Adipocyte (in vitro differentiated cells): ENCODE measurements around the gene FBXL2.
"Not testable (repeated sequence)": the region's sequence is repeated elsewhere in the genome, so short reads cannot be mapped to it uniquely, and the experiment has no call there.

Source experiments
- DNase-seq: peaks from one replicate; pipeline ENCODE4 v3.0.0-alpha.2; 2015; ENCODE audit warnings: low read depth
- H3K27me3 ChIP-seq: replicated peaks from 2 replicates; pipeline ENCODE4 v1.7.0; 2013; ENCODE audit warnings: mild to moderate bottlenecking, low read length, moderate library complexity; ENCODE audit not compliant: control insufficient read depth, insufficient read depth
- H3K36me3 ChIP-seq: 2 replicates; pipeline ENCODE4 v1.7.0; 2013; ENCODE audit warnings: low read length, mild to moderate bottlenecking, moderate library complexity; ENCODE audit not compliant: control insufficient read depth, insufficient read depth, severe bottlenecking
- H3K4me1 ChIP-seq: 2 replicates; pipeline ENCODE4 v1.7.0; 2013; ENCODE audit warnings: mild to moderate bottlenecking, low read length, moderate library complexity; ENCODE audit not compliant: control insufficient read depth, insufficient read depth
- H3K4me3 ChIP-seq: 2 replicates; pipeline ENCODE4 v1.7.0; 2013; ENCODE audit warnings: mild to moderate bottlenecking, low read length, moderate library complexity
- H3K9ac ChIP-seq: 2 replicates; pipeline ENCODE4 v1.7.0; 2013; ENCODE audit warnings: mild to moderate bottlenecking, low read length, moderate library complexity
- H3K9me3 ChIP-seq: 2 replicates; pipeline ENCODE4 v1.7.0; 2013; ENCODE audit warnings: mild to moderate bottlenecking, low read length, moderate library complexity; ENCODE audit not compliant: control insufficient read depth

Gene FBXL2

GRCh38 chr3:33410816-33411215 lies 133.6 kb downstream of the FBXL2 start:
- not testable (repeated sequence) for H3K9me3 ChIP-seq, H3K4me1 ChIP-seq, DNase-seq, H3K27me3 ChIP-seq, H3K9ac ChIP-seq, H3K4me3 ChIP-seq
- H3K36me3 ChIP-seq, result peaks cover 81% of the 10 kb centered on the region

GRCh38 chr3:33417066-33417673 lies 139.9 kb downstream of the FBXL2 start:
- Histone ChIP-seq H3K4me1 (no peaks in the 10 kb centered on the region), H3K4me3 (no peak overlapping the region), H3K27me3 (no peaks in the 10 kb centered on the region), H3K9me3 (no peaks in the 10 kb centered on the region), H3K9ac (no peak overlapping the region), H3K36me3 (peaks cover 50% of the 10 kb centered on the region)
- no peak for DNase-seq

- no peak for DNase-seq
- Histone ChIP-seq H3K4me3 (no peak overlapping the region), H3K9ac (no peak overlapping the region), H3K27me3 (no peaks in the 10 kb centered on the region), H3K9me3 (no peaks in the 10 kb centered on the region), H3K4me1 (peaks cover 2% of the 10 kb centered on the region), H3K36me3 (peaks cover 52% of the 10 kb centered on the region)
Observed at GRCh38 chr3:33419948-33420347, 142.7 kb downstream of the FBXL2 start.

- Histone ChIP-seq H3K4me1 (peaks cover 6% of the 10 kb centered on the region), H3K27me3 (no peaks in the 10 kb centered on the region), H3K9ac (no peak overlapping the region), H3K36me3 (peaks cover 47% of the 10 kb centered on the region), H3K9me3 (no peaks in the 10 kb centered on the region), H3K4me3 (no peak overlapping the region)
- no peak for DNase-seq
Observed at GRCh38 chr3:33420966-33421365, 143.7 kb downstream of the FBXL2 start.

GRCh38 chr3:33424606-33425452 lies 147.6 kb downstream of the FBXL2 start:
- no peak for DNase-seq
- H3K4me3 ChIP-seq, result no peak overlapping the region
- peaks cover 33% of the 10 kb centered on the region for H3K4me1 ChIP-seq
- no peaks in the 10 kb centered on the region for H3K9me3 ChIP-seq
- H3K36me3 ChIP-seq, result peaks cover 35% of the 10 kb centered on the region
- no peak overlapping the region for H3K9ac ChIP-seq
- no peaks in the 10 kb centered on the region for H3K27me3 ChIP-seq

- no peak overlapping the region for H3K9ac ChIP-seq
- peaks cover 35% of the 10 kb centered on the region for H3K36me3 ChIP-seq
- no peaks in the 10 kb centered on the region for H3K9me3 ChIP-seq
- no peaks in the 10 kb centered on the region for H3K27me3 ChIP-seq
- no peak overlapping the region for H3K4me3 ChIP-seq
- H3K4me1 ChIP-seq, result peaks cover 40% of the 10 kb centered on the region
- DNase-seq, result no peak
Observed at GRCh38 chr3:33425453-33425852, 148.2 kb downstream of the FBXL2 start.

- H3K4me3 ChIP-seq, result no peak overlapping the region
- no peak overlapping the region for H3K9ac ChIP-seq
- no peak for DNase-seq
- H3K36me3 ChIP-seq, result peaks cover 29% of the 10 kb centered on the region
- H3K9me3 ChIP-seq, result no peaks in the 10 kb centered on the region
- no peaks in the 10 kb centered on the region for H3K27me3 ChIP-seq
- H3K4me1 ChIP-seq, result peaks cover 46% of the 10 kb centered on the region
Observed at GRCh38 chr3:33426068-33426467, 148.8 kb downstream of the FBXL2 start.

GRCh38 chr3:33426630-33427317 lies 149.5 kb downstream of the FBXL2 start:
- no peak overlapping the region for H3K4me3 ChIP-seq
- H3K9me3 ChIP-seq, result no peaks in the 10 kb centered on the region
- H3K36me3 ChIP-seq, result peaks cover 22% of the 10 kb centered on the region
- peaks cover 53% of the 10 kb centered on the region for H3K4me1 ChIP-seq
- H3K27me3 ChIP-seq, result no peaks in the 10 kb centered on the region
- H3K9ac ChIP-seq, result no peak overlapping the region
- no peak for DNase-seq

GRCh38 chr3:33428734-33429133 lies 151.5 kb downstream of the FBXL2 start:
- Histone ChIP-seq H3K4me3 (no peak overlapping the region), H3K4me1 (peaks cover 67% of the 10 kb centered on the region), H3K36me3 (peaks cover 10% of the 10 kb centered on the region), H3K9ac (no peak overlapping the region), H3K27me3 (no peaks in the 10 kb centered on the region), H3K9me3 (no peaks in the 10 kb centered on the region)
- DNase-seq, result no peak

GRCh38 chr3:33429306-33429705 lies 152.1 kb downstream of the FBXL2 start:
- not testable (repeated sequence) for DNase-seq, H3K9me3 ChIP-seq, H3K36me3 ChIP-seq, H3K27me3 ChIP-seq, H3K4me3 ChIP-seq, H3K9ac ChIP-seq
- peaks cover 73% of the 10 kb centered on the region for H3K4me1 ChIP-seq

GRCh38 chr3:33430061-33430460 lies 152.8 kb downstream of the FBXL2 start:
- H3K9me3 ChIP-seq, result no peaks in the 10 kb centered on the region
- no peak overlapping the region for H3K9ac ChIP-seq
- no peak for DNase-seq
- peaks cover 73% of the 10 kb centered on the region for H3K4me1 ChIP-seq
- H3K27me3 ChIP-seq, result no peaks in the 10 kb centered on the region
- H3K36me3 ChIP-seq, result peaks cover under 1% of the 10 kb centered on the region
- no peak overlapping the region for H3K4me3 ChIP-seq
